ENCODE data around the gene CCDC201.

CCDC201 gene

GRCh38 chr7:45873035-45873354 lies at the start of gene CCDC201:
Gene CCDC201, minus strand, starts transcription at chr7:45873082. Its CDS starts 75 bp downstream, at chr7:45873007.
- H3K4me3 ChIP-seq (ENCODE audit: insufficient read length, low read depth), result no peak within 1 kb of the TSS
- H3K27me3 ChIP-seq (ENCODE audit: insufficient read depth, insufficient read length), result no peaks in the 10 kb centered on the region
- peaks cover 23% of the 10 kb centered on the region for H3K9me3 ChIP-seq (ENCODE audit: insufficient read depth, low read length)
- no peak within 1 kb of the TSS for H3K9ac ChIP-seq (ENCODE audit: insufficient read length, low read depth)
- H3K4me1 ChIP-seq (ENCODE audit: insufficient read depth, insufficient read length), result no peaks in the 10 kb centered on the region
- TF ChIP-seq ZNF274 (IDR thresholded peaks at IDR 0.05; ENCODE audit: low read depth, low read length) (no peak), SUZ12 (IDR thresholded peaks at IDR 0.05; ENCODE audit: extremely low read depth, insufficient read depth, insufficient read length) (no peak), YY1 (IDR thresholded peaks at IDR 0.05; ENCODE audit: insufficient read depth, insufficient read length) (no peak)
- DNase-seq (ENCODE audit: low read depth, low spot score), result no peak
- H3K36me3 ChIP-seq (ENCODE audit: insufficient read depth, insufficient read length, low read length), result no peaks in the 10 kb centered on the region

GRCh38 chr7:45921699-45922519 lies 49.0 kb upstream of the CCDC201 start:
- peaks cover 3% of the 10 kb centered on the region for H3K36me3 ChIP-seq (ENCODE audit: insufficient read depth, insufficient read length, low read length)
- DNase-seq (ENCODE audit: low read depth, low spot score), result peak; percentile 84
- peaks cover 57% of the 10 kb centered on the region for H3K27me3 ChIP-seq (ENCODE audit: insufficient read depth, insufficient read length)
- H3K9me3 ChIP-seq (ENCODE audit: insufficient read depth, low read length), result no peaks in the 10 kb centered on the region
- no peak for TF ChIP-seq ZNF274 (IDR thresholded peaks at IDR 0.05; ENCODE audit: low read depth, low read length)
- no peak for TF ChIP-seq SUZ12 (IDR thresholded peaks at IDR 0.05; ENCODE audit: extremely low read depth, insufficient read depth, insufficient read length)
- no peak for TF ChIP-seq YY1 (IDR thresholded peaks at IDR 0.05; ENCODE audit: insufficient read depth, insufficient read length)
- H3K9ac ChIP-seq (ENCODE audit: insufficient read length, low read depth), result peak overlapping the region; percentile 57
- peak overlapping the region; percentile 62 for H3K4me3 ChIP-seq (ENCODE audit: insufficient read length, low read depth)
- peaks cover 6% of the 10 kb centered on the region for H3K4me1 ChIP-seq (ENCODE audit: insufficient read depth, insufficient read length)

- no peak for TF ChIP-seq ZNF274 (IDR thresholded peaks at IDR 0.05; ENCODE audit: low read depth, low read length)
- TF ChIP-seq SUZ12 (IDR thresholded peaks at IDR 0.05; ENCODE audit: extremely low read depth, insufficient read depth, insufficient read length), result no peak
- TF ChIP-seq YY1 (IDR thresholded peaks at IDR 0.05; ENCODE audit: insufficient read depth, insufficient read length), result no peak
- Histone ChIP-seq H3K4me1 (ENCODE audit: insufficient read depth, insufficient read length) (peaks cover 6% of the 10 kb centered on the region), H3K36me3 (ENCODE audit: insufficient read depth, insufficient read length, low read length) (peaks cover 9% of the 10 kb centered on the region), H3K27me3 (ENCODE audit: insufficient read depth, insufficient read length) (peaks cover 57% of the 10 kb centered on the region), H3K9me3 (ENCODE audit: insufficient read depth, low read length) (no peaks in the 10 kb centered on the region), H3K4me3 (ENCODE audit: insufficient read length, low read depth) (peak overlapping the region; percentile 62), H3K9ac (ENCODE audit: insufficient read length, low read depth) (peak overlapping the region; percentile 57)
- DNase-seq (ENCODE audit: low read depth, low spot score), result no peak
These were observed 48.5 kb upstream of the CCDC201 start for GRCh38 chr7:45921381-45921698.

GRCh38 chr7:45920502-45921380 lies 47.9 kb upstream of the CCDC201 start, which contains the start of gene IGFBP3:
Gene IGFBP3, minus strand, starts transcription at chr7:45921272. Its CDS starts 132 bp downstream, at chr7:45921140.
- Histone ChIP-seq H3K36me3 (ENCODE audit: insufficient read depth, insufficient read length, low read length) (peaks cover 14% of the 10 kb centered on the region), H3K4me1 (ENCODE audit: insufficient read depth, insufficient read length) (peaks cover 6% of the 10 kb centered on the region), H3K27me3 (ENCODE audit: insufficient read depth, insufficient read length) (peaks cover 57% of the 10 kb centered on the region), H3K9ac (ENCODE audit: insufficient read length, low read depth) (peak within 1 kb of the TSS; percentile 74), H3K9me3 (ENCODE audit: insufficient read depth, low read length) (no peaks in the 10 kb centered on the region), H3K4me3 (ENCODE audit: insufficient read length, low read depth) (peak within 1 kb of the TSS; percentile 62)
- TF ChIP-seq ZNF274 (IDR thresholded peaks at IDR 0.05; ENCODE audit: low read depth, low read length), result no peak
- TF ChIP-seq SUZ12 (IDR thresholded peaks at IDR 0.05; ENCODE audit: extremely low read depth, insufficient read depth, insufficient read length), result peak; percentile 67
- TF ChIP-seq YY1 (IDR thresholded peaks at IDR 0.05; ENCODE audit: insufficient read depth, insufficient read length), result no peak
- no peak for DNase-seq (ENCODE audit: low read depth, low spot score)

- Histone ChIP-seq H3K27me3 (ENCODE audit: insufficient read depth, insufficient read length) (peaks cover 57% of the 10 kb centered on the region), H3K9ac (ENCODE audit: insufficient read length, low read depth) (peak overlapping the region; percentile 74), H3K4me1 (ENCODE audit: insufficient read depth, insufficient read length) (peaks cover 6% of the 10 kb centered on the region), H3K9me3 (ENCODE audit: insufficient read depth, low read length) (no peaks in the 10 kb centered on the region), H3K4me3 (ENCODE audit: insufficient read length, low read depth) (peak overlapping the region; percentile 62), H3K36me3 (ENCODE audit: insufficient read depth, insufficient read length, low read length) (peaks cover 20% of the 10 kb centered on the region)
- no peak for DNase-seq (ENCODE audit: low read depth, low spot score)
- TF ChIP-seq SUZ12 (IDR thresholded peaks at IDR 0.05; ENCODE audit: extremely low read depth, insufficient read depth, insufficient read length), result no peak
- TF ChIP-seq YY1 (IDR thresholded peaks at IDR 0.05; ENCODE audit: insufficient read depth, insufficient read length), result no peak
- no peak for TF ChIP-seq ZNF274 (IDR thresholded peaks at IDR 0.05; ENCODE audit: low read depth, low read length)
These were observed 47.1 kb upstream of the CCDC201 start for GRCh38 chr7:45919993-45920459.

- Histone ChIP-seq H3K9me3 (ENCODE audit: insufficient read depth, low read length) (no peaks in the 10 kb centered on the region), H3K4me3 (ENCODE audit: insufficient read length, low read depth) (no peak overlapping the region), H3K4me1 (ENCODE audit: insufficient read depth, insufficient read length) (peaks cover 1% of the 10 kb centered on the region), H3K9ac (ENCODE audit: insufficient read length, low read depth) (no peak overlapping the region), H3K36me3 (ENCODE audit: insufficient read depth, insufficient read length, low read length) (peaks cover 27% of the 10 kb centered on the region), H3K27me3 (ENCODE audit: insufficient read depth, insufficient read length) (peaks cover 57% of the 10 kb centered on the region)
- TF ChIP-seq SUZ12 (IDR thresholded peaks at IDR 0.05; ENCODE audit: extremely low read depth, insufficient read depth, insufficient read length) (no peak), YY1 (IDR thresholded peaks at IDR 0.05; ENCODE audit: insufficient read depth, insufficient read length) (no peak), ZNF274 (IDR thresholded peaks at IDR 0.05; ENCODE audit: low read depth, low read length) (no peak)
- DNase-seq (ENCODE audit: low read depth, low spot score), result no peak
These were observed 46.4 kb upstream of the CCDC201 start for GRCh38 chr7:45919231-45919784.

Data from NT2/D1 (cell line).